ENCODE measurements around the gene OS9.

OS9 gene

DNA sequence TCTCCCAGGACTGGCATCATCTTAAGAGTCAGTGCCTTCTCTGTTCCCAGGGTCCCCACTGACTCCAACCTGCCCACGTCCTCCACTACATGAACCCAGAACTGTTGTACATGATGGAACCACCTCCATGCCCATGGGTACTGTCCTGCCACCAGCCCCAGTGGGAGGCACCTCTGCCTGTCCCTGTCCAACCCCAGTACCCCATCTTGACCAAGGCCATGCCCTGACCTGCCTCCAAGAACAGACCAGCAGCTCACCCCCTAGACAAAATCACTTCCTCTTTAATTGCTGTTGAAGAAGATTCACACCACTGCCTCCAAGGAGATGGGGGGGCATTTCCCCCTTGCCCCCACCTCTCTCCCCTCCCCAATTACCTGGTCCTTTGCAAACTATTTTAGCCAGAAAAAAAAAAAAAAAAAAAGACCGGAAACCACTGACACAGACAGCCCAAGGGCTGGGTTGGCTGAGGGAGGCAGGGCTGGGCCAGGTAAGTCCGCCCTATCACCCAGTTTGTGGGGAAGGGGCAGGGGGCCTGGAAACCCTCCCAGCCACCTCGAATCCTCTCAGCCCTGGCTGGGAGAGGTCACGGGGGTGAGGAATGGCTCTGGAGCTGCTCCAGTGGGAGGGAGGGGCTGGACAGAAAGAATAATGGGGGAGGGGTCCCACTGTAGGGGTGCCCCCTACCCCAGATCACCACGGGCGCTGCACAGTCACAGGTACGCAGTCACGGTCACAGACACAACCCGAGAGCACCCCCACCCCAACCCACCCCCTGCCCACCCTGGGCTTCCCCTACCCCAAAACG lies 31.2 kb downstream of the OS9 start:
- Histone ChIP-seq H3K9me3 (ENCODE audit: low read length) (no peaks in the 10 kb centered on the region), H3K27me3 (ENCODE audit: control insufficient read depth in 1 of 2, insufficient read depth in 2 of 2, low read length in 2 of 2) (peaks cover 6 to 39% of the 10 kb centered on the region in 2 donors), H3K9ac (ENCODE audit: low read length) (no peak overlapping the region), H3K36me3 (ENCODE audit: insufficient read depth, low read length) (peaks cover 9% of the 10 kb centered on the region), H3K27ac (ENCODE audit: low read depth, low read length) (no peak overlapping the region), H3K4me3 (ENCODE audit: low read depth in 1 of 2, low read length in 2 of 2) (no peak overlapping the region), H3K4me1 (ENCODE audit: insufficient read depth, low read length) (no peaks in the 10 kb centered on the region)

- Histone ChIP-seq H3K36me3 (ENCODE audit: insufficient read depth, low read length) (peaks cover 2% of the 10 kb centered on the region), H3K27ac (ENCODE audit: low read depth, low read length) (no peak overlapping the region), H3K27me3 (ENCODE audit: control insufficient read depth in 1 of 2, insufficient read depth in 2 of 2, low read length in 2 of 2) (peaks cover 6 to 39% of the 10 kb centered on the region in 2 donors), H3K4me3 (ENCODE audit: low read depth in 1 of 2, low read length in 2 of 2) (peak overlapping the region in 1 of 2 donors; percentile 56), H3K4me1 (ENCODE audit: insufficient read depth, low read length) (no peaks in the 10 kb centered on the region), H3K9ac (ENCODE audit: low read length) (no peak overlapping the region), H3K9me3 (ENCODE audit: low read length) (no peaks in the 10 kb centered on the region)
Observed at GRCh38 chr12:57725851-57726150, 31.9 kb downstream of the OS9 start.

- H3K9ac ChIP-seq (ENCODE audit: low read length), result no peak overlapping the region
- H3K4me1 ChIP-seq (ENCODE audit: insufficient read depth, low read length), result no peaks in the 10 kb centered on the region
- no peak overlapping the region for H3K27ac ChIP-seq (ENCODE audit: low read depth, low read length)
- H3K27me3 ChIP-seq (ENCODE audit: control insufficient read depth in 1 of 2, insufficient read depth in 2 of 2, low read length in 2 of 2), result peaks cover 6 to 39% of the 10 kb centered on the region in 2 donors
- no peaks in the 10 kb centered on the region for H3K36me3 ChIP-seq (ENCODE audit: insufficient read depth, low read length)
- H3K9me3 ChIP-seq (ENCODE audit: low read length), result no peaks in the 10 kb centered on the region
- peak overlapping the region; percentile 51 to 56 for H3K4me3 ChIP-seq (ENCODE audit: low read depth in 1 of 2, low read length in 2 of 2)
Observed at GRCh38 chr12:57726151-57726883, 32.4 kb downstream of the OS9 start.

- Histone ChIP-seq H3K4me1 (ENCODE audit: insufficient read depth, low read length) (no peaks in the 10 kb centered on the region), H3K9me3 (ENCODE audit: low read length) (no peaks in the 10 kb centered on the region), H3K4me3 (ENCODE audit: low read depth in 1 of 2, low read length in 2 of 2) (peak overlapping the region; percentile 51 to 56), H3K9ac (ENCODE audit: low read length) (no peak overlapping the region), H3K27ac (ENCODE audit: low read depth, low read length) (no peak overlapping the region), H3K27me3 (ENCODE audit: control insufficient read depth in 1 of 2, insufficient read depth in 2 of 2, low read length in 2 of 2) (peaks cover 6 to 39% of the 10 kb centered on the region in 2 donors), H3K36me3 (ENCODE audit: insufficient read depth, low read length) (no peaks in the 10 kb centered on the region)
Observed at GRCh38 chr12:57726884-57727757, 33.2 kb downstream of the OS9 start.

DNA sequence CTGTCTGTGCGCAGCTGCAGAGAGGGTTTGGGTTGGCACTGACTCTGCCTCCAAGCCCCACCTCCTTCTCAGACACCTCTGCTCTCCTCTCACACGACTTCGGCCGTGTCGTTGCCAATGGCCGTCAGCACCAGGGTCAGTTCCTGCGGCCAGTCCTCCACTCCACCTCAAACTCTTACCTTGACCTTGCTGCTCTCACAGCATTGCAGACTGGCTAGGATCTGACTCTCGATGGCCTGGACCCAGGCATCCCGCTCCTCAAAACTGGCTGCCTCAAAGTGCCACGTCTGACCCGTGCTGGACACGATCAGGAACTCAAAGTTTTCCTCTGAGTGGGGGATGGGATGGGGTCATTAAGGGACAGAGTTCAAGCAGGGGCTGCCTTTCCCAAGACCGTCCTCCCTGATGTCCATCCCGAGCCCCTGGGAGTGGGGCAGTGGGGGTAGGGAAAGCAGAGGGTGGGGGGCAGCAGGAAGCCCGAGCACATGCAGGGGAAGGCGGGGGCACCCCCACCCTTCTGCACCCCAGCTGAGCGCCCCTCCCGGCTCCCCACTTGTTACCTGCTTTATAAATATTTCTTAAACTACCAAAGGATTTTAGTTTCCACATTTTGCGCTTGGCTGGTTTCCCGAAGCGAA lies 33.9 kb downstream of the OS9 start:
- Histone ChIP-seq H3K9ac (ENCODE audit: low read length) (no peak overlapping the region), H3K4me3 (ENCODE audit: low read depth in 1 of 2, low read length in 2 of 2) (no peak overlapping the region), H3K36me3 (ENCODE audit: insufficient read depth, low read length) (no peaks in the 10 kb centered on the region), H3K4me1 (ENCODE audit: insufficient read depth, low read length) (no peaks in the 10 kb centered on the region), H3K9me3 (ENCODE audit: low read length) (no peaks in the 10 kb centered on the region), H3K27ac (ENCODE audit: low read depth, low read length) (no peak overlapping the region), H3K27me3 (ENCODE audit: control insufficient read depth in 1 of 2, insufficient read depth in 2 of 2, low read length in 2 of 2) (peaks cover 6 to 39% of the 10 kb centered on the region in 2 donors)

GRCh38 chr12:57729321-57729844 lies 35.5 kb downstream of the OS9 start:
- peaks cover 19 to 42% of the 10 kb centered on the region in 2 donors for H3K27me3 ChIP-seq (ENCODE audit: control insufficient read depth in 1 of 2, insufficient read depth in 2 of 2, low read length in 2 of 2)
- no peaks in the 10 kb centered on the region for H3K36me3 ChIP-seq (ENCODE audit: insufficient read depth, low read length)
- no peak overlapping the region for H3K27ac ChIP-seq (ENCODE audit: low read depth, low read length)
- no peaks in the 10 kb centered on the region for H3K9me3 ChIP-seq (ENCODE audit: low read length)
- H3K9ac ChIP-seq (ENCODE audit: low read length), result no peak overlapping the region
- no peaks in the 10 kb centered on the region for H3K4me1 ChIP-seq (ENCODE audit: insufficient read depth, low read length)
- no peak overlapping the region for H3K4me3 ChIP-seq (ENCODE audit: low read depth in 1 of 2, low read length in 2 of 2)

DNA sequence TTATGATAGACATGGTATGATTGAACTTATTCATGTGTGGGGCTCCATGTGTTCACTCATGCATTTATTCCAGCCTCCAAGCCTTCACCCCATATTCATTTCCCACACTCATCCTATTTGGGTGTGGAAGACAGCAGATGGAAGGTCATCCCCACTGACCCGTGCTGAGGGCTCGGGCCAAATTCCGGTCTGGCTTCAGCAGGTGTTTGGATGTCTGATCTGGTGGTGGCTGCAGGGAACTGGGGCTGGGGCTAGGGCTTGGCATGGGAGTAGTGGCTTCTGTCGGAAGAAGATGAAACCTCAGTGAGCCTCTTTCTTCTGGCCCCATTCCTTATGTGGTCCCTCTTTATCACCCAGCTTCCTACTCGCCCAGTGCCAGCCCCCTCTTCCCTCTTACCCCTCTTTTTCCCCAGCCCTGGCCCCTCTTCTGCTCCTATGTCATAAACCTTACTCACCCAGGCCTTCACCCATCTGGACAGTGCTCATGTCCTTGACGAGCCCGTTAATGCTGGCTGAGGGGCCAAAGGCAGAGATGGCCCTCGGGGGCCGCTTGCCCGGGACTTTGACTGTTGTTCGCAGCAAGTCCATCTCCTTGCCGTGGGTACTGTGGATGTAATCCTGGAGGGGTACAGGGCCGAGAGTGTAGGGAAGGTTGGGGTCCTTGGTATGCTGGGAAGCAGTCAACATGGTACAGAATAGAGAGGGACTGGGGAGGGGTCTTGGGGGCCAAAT lies 36.6 kb downstream of the OS9 start:
- Histone ChIP-seq H3K36me3 (ENCODE audit: insufficient read depth, low read length) (no peaks in the 10 kb centered on the region), H3K9me3 (ENCODE audit: low read length) (no peaks in the 10 kb centered on the region), H3K27me3 (ENCODE audit: control insufficient read depth in 1 of 2, insufficient read depth in 2 of 2, low read length in 2 of 2) (peaks cover 30 to 41% of the 10 kb centered on the region in 2 donors), H3K9ac (ENCODE audit: low read length) (no peak overlapping the region), H3K4me1 (ENCODE audit: insufficient read depth, low read length) (peaks cover under 1% of the 10 kb centered on the region), H3K4me3 (ENCODE audit: low read depth in 1 of 2, low read length in 2 of 2) (no peak overlapping the region), H3K27ac (ENCODE audit: low read depth, low read length) (no peak overlapping the region)

DNA sequence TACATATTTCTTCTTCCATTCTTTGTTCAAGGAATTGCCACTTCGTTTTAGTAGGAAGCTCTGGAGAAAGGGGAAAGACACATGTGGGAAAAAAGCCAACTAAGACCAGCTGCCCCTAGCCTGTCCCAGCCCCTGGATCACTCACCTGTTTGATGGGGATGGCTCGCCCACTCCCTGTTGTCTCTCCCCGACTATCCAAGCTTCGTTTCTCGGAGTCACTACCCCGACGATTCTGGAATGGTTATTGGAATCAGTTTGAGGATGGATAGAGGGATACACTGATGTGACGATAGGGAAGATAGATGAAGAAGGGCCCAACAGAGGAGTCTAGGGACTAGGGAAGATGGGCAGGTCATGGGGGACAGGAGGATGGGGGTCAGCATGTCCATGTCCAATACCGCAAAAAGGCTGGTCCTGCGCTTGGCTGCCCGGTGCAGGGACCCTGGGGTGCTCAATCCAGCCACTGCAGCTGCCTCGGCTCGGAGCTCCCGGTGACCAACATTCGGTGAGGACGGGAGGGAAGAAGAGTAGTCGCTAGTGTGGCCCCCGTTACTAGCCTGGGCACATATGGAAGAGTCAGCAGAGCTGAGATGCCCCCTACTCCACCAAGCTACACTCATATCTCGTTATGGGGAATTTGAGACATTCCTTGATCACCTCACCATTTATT lies 37.6 kb downstream of the OS9 start:
- Histone ChIP-seq H3K36me3 (ENCODE audit: insufficient read depth, low read length) (no peaks in the 10 kb centered on the region), H3K4me1 (ENCODE audit: insufficient read depth, low read length) (peaks cover 11% of the 10 kb centered on the region), H3K9ac (ENCODE audit: low read length) (no peak overlapping the region), H3K4me3 (ENCODE audit: low read depth in 1 of 2, low read length in 2 of 2) (no peak overlapping the region), H3K27ac (ENCODE audit: low read depth, low read length) (no peak overlapping the region), H3K27me3 (ENCODE audit: control insufficient read depth in 1 of 2, insufficient read depth in 2 of 2, low read length in 2 of 2) (peaks cover 39 to 43% of the 10 kb centered on the region in 2 donors), H3K9me3 (ENCODE audit: low read length) (no peaks in the 10 kb centered on the region)

DNA sequence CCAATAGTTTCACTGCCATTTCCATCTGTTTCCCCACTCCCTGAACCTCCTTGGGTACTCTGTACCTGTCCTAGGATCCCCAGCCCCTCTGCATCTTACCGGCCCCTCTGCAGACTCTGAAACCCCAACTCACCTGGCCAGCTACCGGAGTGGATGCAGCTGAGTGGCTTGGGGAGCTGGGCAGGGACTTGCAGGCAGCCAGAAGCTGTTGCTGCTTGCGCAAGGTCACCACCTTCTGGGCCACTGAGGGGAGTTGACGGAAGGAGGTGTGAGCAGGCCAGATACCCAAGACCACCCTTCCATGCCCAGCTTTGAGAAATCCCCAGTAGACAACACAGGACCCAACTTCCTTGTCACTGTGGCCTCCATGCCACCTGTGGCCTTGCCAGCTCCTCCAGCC lies 38.3 kb downstream of the OS9 start:
- Histone ChIP-seq H3K9me3 (ENCODE audit: low read length) (no peaks in the 10 kb centered on the region), H3K9ac (ENCODE audit: low read length) (no peak overlapping the region), H3K36me3 (ENCODE audit: insufficient read depth, low read length) (no peaks in the 10 kb centered on the region), H3K27ac (ENCODE audit: low read depth, low read length) (no peak overlapping the region), H3K4me3 (ENCODE audit: low read depth in 1 of 2, low read length in 2 of 2) (no peak overlapping the region), H3K27me3 (ENCODE audit: control insufficient read depth in 1 of 2, insufficient read depth in 2 of 2, low read length in 2 of 2) (peaks cover 43% of the 10 kb centered on the region in 2 donors), H3K4me1 (ENCODE audit: insufficient read depth, low read length) (peaks cover 18% of the 10 kb centered on the region)
